ENCODE data around the gene INS. TPM values are rescaled to one million over a fixed set of nuclear protein-coding genes. Genes with fewer than 3 reads are reported as not detected.

Gene INS
- total RNA-seq, 1 donor from 2014 or later, result not detected

- Histone ChIP-seq H3K27me3 (ENCODE audit: low read depth) (peaks cover 84% of the 10 kb centered on the region), H3K36me3 (peaks cover 16% of the 10 kb centered on the region), H3K9me3 (replicated peaks) (no peaks in the 10 kb centered on the region), H3K27ac (replicated peaks) (no peak overlapping the region), H3K4me3 (peak overlapping the region; percentile 67), H3K4me1 (peaks cover 28% of the 10 kb centered on the region)
- peak; percentile 9 for DNase-seq
- TF ChIP-seq CTCF (IDR thresholded peaks at IDR 0.05; ENCODE audit: borderline replicate concordance), result no peak
- intact Hi-C loops (cut with micrococcal nuclease), result no loop called here
These were observed 25.9 kb downstream of the INS start for GRCh38 chr11:2135018-2135569.

GRCh38 chr11:2134022-2135010, 26.7 kb downstream of the INS start:
- H3K9me3 ChIP-seq (replicated peaks), result no peaks in the 10 kb centered on the region
- H3K27ac ChIP-seq (replicated peaks), result no peak overlapping the region
- peaks cover 22% of the 10 kb centered on the region for H3K4me1 ChIP-seq
- TF ChIP-seq CTCF (IDR thresholded peaks at IDR 0.05; ENCODE audit: borderline replicate concordance), result no peak
- DNase-seq, result no peak
- no peak overlapping the region for H3K4me3 ChIP-seq
- H3K36me3 ChIP-seq, result peaks cover 16% of the 10 kb centered on the region
- intact Hi-C loops (cut with micrococcal nuclease), result no loop called here
- peaks cover 84% of the 10 kb centered on the region for H3K27me3 ChIP-seq (ENCODE audit: low read depth)

GRCh38 chr11:2133241-2134021, 27.6 kb downstream of the INS start:
- Histone ChIP-seq H3K4me1 (peaks cover 22% of the 10 kb centered on the region), H3K27ac (replicated peaks) (no peak overlapping the region), H3K4me3 (no peak overlapping the region), H3K36me3 (peaks cover 16% of the 10 kb centered on the region), H3K9me3 (replicated peaks) (no peaks in the 10 kb centered on the region), H3K27me3 (ENCODE audit: low read depth) (peaks cover 80% of the 10 kb centered on the region)
- TF ChIP-seq CTCF (IDR thresholded peaks at IDR 0.05; ENCODE audit: borderline replicate concordance), result no peak
- no peak for DNase-seq
- intact Hi-C loops (cut with micrococcal nuclease), result no loop called here

GRCh38 chr11:2132874-2133240, 28.2 kb downstream of the INS start:
- peaks cover 16% of the 10 kb centered on the region for H3K36me3 ChIP-seq
- peaks cover 21% of the 10 kb centered on the region for H3K4me1 ChIP-seq
- intact Hi-C loops (cut with micrococcal nuclease), result no loop called here
- DNase-seq, result no peak
- no peak overlapping the region for H3K4me3 ChIP-seq
- TF ChIP-seq CTCF (IDR thresholded peaks at IDR 0.05; ENCODE audit: borderline replicate concordance), result no peak
- no peaks in the 10 kb centered on the region for H3K9me3 ChIP-seq (replicated peaks)
- H3K27ac ChIP-seq (replicated peaks), result no peak overlapping the region
- peaks cover 76% of the 10 kb centered on the region for H3K27me3 ChIP-seq (ENCODE audit: low read depth)

DNA sequence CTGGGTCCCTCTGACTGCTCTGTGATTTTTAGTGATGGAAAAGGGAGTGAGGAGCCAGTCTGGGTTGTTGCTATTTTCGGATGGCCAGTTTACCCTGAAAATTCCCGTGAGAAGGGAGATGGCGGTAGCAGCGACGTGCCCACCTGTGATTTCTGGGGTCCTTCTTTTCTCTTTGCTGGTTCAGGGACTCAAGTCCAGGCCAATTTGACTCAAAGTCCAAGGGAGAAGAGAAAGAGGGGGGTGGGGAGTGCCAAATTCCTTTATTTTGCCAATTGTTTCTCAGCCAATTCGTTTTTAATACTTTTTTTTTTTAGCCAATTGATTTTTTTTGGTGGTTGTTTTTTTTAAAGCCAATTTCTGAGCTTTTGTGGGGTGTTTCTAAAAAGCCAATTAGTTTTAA, 28.8 kb downstream of the INS start:
- intact Hi-C loops (cut with micrococcal nuclease), result no loop called here
- peaks cover 15% of the 10 kb centered on the region for H3K4me1 ChIP-seq

More for the DNA sequence above, 28.8 kb downstream of the INS start:
- Histone ChIP-seq H3K4me3 (no peak overlapping the region), H3K9me3 (replicated peaks) (no peaks in the 10 kb centered on the region), H3K27me3 (ENCODE audit: low read depth) (peaks cover 70% of the 10 kb centered on the region), H3K36me3 (peaks cover 16% of the 10 kb centered on the region), H3K27ac (replicated peaks) (no peak overlapping the region)
- TF ChIP-seq CTCF (IDR thresholded peaks at IDR 0.05; ENCODE audit: borderline replicate concordance), result no peak
- no peak for DNase-seq

Data from left ventricle myocardium inferior (tissue), 1 donor.